Thoracic aorta (tissue), 2 donors: ENCODE measurements around the gene ATE1. TPM values are rescaled to one million over a fixed set of nuclear protein-coding genes. Genes with fewer than 3 reads are reported as not detected.
"Not testable (repeated sequence)": the region's sequence is repeated elsewhere in the genome, so short reads cannot be mapped to it uniquely, and the experiment has no call there.

Experiments
- ATAC-seq: fragments of 150-250 bp; one replicate; pipeline ENCODE4 v1.8.0; 2017; ENCODE audit warnings: low read depth; ENCODE audit not compliant: insufficient number of reproducible peaks, low FRiP score
- DNase-seq: peaks from one replicate; pipeline ENCODE4 v3.0.0-alpha.2; 2020; ENCODE audit warnings: low spot score
- H3K27ac ChIP-seq, 2 donors: fragments of 200-600 bp; sonication (generic); 1 replicate in 1 of 2; 2 replicates in 1 of 2; pipeline ENCODE4 v1.5.1; 2016; ENCODE audit warnings: mild to moderate bottlenecking in 2 of 2, moderate library complexity in 2 of 2
- H3K27me3 ChIP-seq: fragments of 200-600 bp; sonication (generic); replicated peaks from 2 replicates; pipeline ENCODE4 v1.6.0; 2016; ENCODE audit warnings: mild to moderate bottlenecking; ENCODE audit not compliant: insufficient read depth
- H3K36me3 ChIP-seq: fragments of 200-600 bp; sonication (generic); one replicate; pipeline ENCODE4 v1.5.1; 2016
- H3K4me1 ChIP-seq, 2 donors: fragments of 200-600 bp; sonication (generic); 1 replicate in 1 of 2; 2 replicates in 1 of 2; pipeline versions ENCODE4 v1.5.1 to v1.6.0; 2016; ENCODE audit warnings: low read depth in 2 of 2, mild to moderate bottlenecking in 1 of 2; ENCODE audit not compliant: control insufficient read depth in 1 of 2
- H3K4me3 ChIP-seq: fragments of 200-600 bp; sonication (generic); 2 replicates; pipeline ENCODE4 v1.5.1; 2016; ENCODE audit warnings: mild to moderate bottlenecking
- H3K9me3 ChIP-seq: fragments of 200-600 bp; sonication (generic); 2 replicates; pipeline ENCODE4 v1.5.1; 2016
- CTCF ChIP-seq: fragments of 200-600 bp; sonication (generic); IDR thresholded peaks from one replicate; pipeline ENCODE4 v1.5.1; 2019; ENCODE audit warnings: antibody characterized with exemption
- total RNA-seq, 2 donors: library from RNA; depleted of rRNA; stranded (reverse); fragments of >200 nt; gene quantifications; one replicate each; pipeline versions ENCODE4 v1.1.0 to v1.2.3, GENCODE V29; 2016

Gene ATE1
- total RNA-seq, 2 donors from 2014 or later = 14.8 to 27.4 TPM

- no peaks in the 10 kb centered on the region for H3K36me3 ChIP-seq
- TF ChIP-seq CTCF = no peak
- H3K4me3 ChIP-seq = no peak overlapping the region
- H3K4me1 ChIP-seq = no peaks in the 10 kb centered on the region
- DNase-seq (no peak), ATAC-seq (no peak)
- no peaks in the 10 kb centered on the region for H3K27me3 ChIP-seq
- no peak overlapping the region for H3K27ac ChIP-seq
- H3K9me3 ChIP-seq = no peaks in the 10 kb centered on the region
Measured at GRCh38 chr10:121709675-121710073, 218.2 kb downstream of the ATE1 start.

GRCh38 chr10:121708728-121709674, 218.8 kb downstream of the ATE1 start:
- no peak for DNase-seq
- H3K27me3 ChIP-seq = no peaks in the 10 kb centered on the region
- H3K9me3 ChIP-seq = no peaks in the 10 kb centered on the region
- H3K4me1 ChIP-seq = no peaks in the 10 kb centered on the region
- ATAC-seq = no peak
- H3K36me3 ChIP-seq = no peaks in the 10 kb centered on the region
- no peak overlapping the region for H3K27ac ChIP-seq
- no peak overlapping the region for H3K4me3 ChIP-seq
- TF ChIP-seq CTCF = no peak

GRCh38 chr10:121702351-121703320, 225.2 kb downstream of the ATE1 start:
- no peak for TF ChIP-seq CTCF
- Histone ChIP-seq H3K9me3 (no peaks in the 10 kb centered on the region), H3K4me1 (peaks cover 4 to 7% of the 10 kb centered on the region in 2 donors), H3K27me3 (no peaks in the 10 kb centered on the region), H3K4me3 (no peak overlapping the region), H3K27ac (no peak overlapping the region), H3K36me3 (no peaks in the 10 kb centered on the region)
- ATAC-seq (no peak), DNase-seq (no peak)

- TF ChIP-seq CTCF = no peak
- DNase-seq (no peak), ATAC-seq (no peak)
- Histone ChIP-seq H3K4me1 (peaks cover 4 to 7% of the 10 kb centered on the region in 2 donors), H3K27ac (no peak overlapping the region), H3K9me3 (no peaks in the 10 kb centered on the region), H3K27me3 (no peaks in the 10 kb centered on the region), H3K36me3 (no peaks in the 10 kb centered on the region), H3K4me3 (no peak overlapping the region)
Measured at GRCh38 chr10:121700416-121700815, 227.4 kb downstream of the ATE1 start.

- H3K4me1 ChIP-seq, ATAC-seq, H3K9me3 ChIP-seq, DNase-seq, H3K4me3 ChIP-seq, H3K27ac ChIP-seq, H3K36me3 ChIP-seq, H3K27me3 ChIP-seq: not testable (repeated sequence)
Measured at GRCh38 chr10:121699703-121700102, 228.1 kb downstream of the ATE1 start.
